ENCODE results near the gene C1orf35. TPM values are rescaled to one million over a fixed set of nuclear protein-coding genes. Genes with fewer than 3 reads are reported as not detected.
A peak's percentile ranks its signal among the peaks of the same experiment; 100 is the strongest.
"Not testable (repeated sequence)": the region's sequence is repeated elsewhere in the genome, so short reads cannot be mapped to it uniquely, and the experiment has no call there.

C1orf35 gene
- total RNA-seq, 2 donors from 2014 or later, result 18.3 TPM

DNA sequence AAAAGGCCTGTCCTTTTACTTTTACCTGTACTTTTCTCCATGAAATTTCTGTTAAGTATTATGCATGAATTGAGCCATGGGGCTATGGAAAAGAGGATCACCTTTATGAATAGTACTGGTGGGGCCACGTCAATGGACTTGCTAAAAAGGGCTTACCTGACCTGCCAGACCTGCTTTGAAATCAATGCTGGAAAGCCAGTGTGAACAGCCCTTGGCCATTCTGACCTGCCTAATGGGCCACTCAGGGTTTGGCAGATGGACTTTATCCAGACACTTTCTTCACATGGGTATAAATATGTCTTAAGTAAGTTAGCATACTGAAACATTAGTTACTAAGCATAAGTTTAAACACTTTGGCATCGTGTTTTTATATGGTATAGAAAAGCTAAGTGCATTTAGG, 28.6 kb upstream of the C1orf35 start:
- Mint-ChIP-seq H3K27ac (no peak overlapping the region), H3K27me3 (no peaks in the 10 kb centered on the region), H3K4me1 (no peaks in the 10 kb centered on the region), H3K9me3 (no peaks in the 10 kb centered on the region), H3K36me3 (ENCODE audit: low read depth) (no peaks in the 10 kb centered on the region), H3K4me3 (no peak overlapping the region)
- no peak for ATAC-seq (replicated peaks)

DNA sequence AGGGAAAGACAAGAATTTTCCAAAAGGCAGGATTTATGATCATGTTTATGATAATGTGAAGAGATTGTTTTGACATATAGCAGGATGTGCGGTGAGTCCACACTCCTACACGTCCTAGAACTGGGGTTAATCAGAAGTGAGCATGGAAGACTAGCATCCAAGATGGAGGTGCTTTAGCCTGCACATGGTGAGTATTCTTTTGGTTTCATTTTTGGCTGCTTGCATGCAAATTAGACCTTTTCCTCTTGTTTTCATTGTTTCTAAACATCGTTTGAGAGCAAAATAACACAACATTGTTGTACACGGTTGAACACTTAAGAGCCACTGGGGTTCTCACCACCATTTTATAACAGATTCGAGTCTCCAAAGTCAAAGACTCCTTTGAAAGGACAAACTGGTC, 22.1 kb upstream of the C1orf35 start:
- H3K36me3 Mint-ChIP-seq (ENCODE audit: low read depth), result no peaks in the 10 kb centered on the region
- no peak overlapping the region for H3K27ac Mint-ChIP-seq
- no peak overlapping the region for H3K4me3 Mint-ChIP-seq
- H3K4me1 Mint-ChIP-seq, result no peaks in the 10 kb centered on the region
- no peak for ATAC-seq (replicated peaks)
- no peaks in the 10 kb centered on the region for H3K9me3 Mint-ChIP-seq
- no peaks in the 10 kb centered on the region for H3K27me3 Mint-ChIP-seq

DNA sequence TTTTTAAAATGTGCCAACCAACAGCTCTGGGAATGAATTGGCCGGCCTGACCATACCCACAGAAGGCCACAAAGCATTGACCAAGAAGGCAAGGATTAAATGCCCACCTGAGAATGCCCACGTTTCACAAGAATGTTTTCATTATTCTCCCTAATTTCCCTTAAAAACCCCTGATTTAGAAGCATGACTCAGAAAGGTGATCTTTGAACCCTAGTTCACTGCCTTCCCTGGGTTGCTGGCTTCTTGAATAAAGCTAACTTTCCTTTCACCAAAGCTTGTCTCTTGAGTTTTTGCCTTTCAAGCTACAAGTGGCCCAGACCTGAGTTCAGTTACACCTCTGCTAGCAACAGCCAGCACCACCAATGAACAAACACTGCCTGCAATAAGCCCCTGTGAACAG, 20.4 kb upstream of the C1orf35 start:
- no peaks in the 10 kb centered on the region for H3K4me1 Mint-ChIP-seq
- no peak overlapping the region for H3K4me3 Mint-ChIP-seq

DNA sequence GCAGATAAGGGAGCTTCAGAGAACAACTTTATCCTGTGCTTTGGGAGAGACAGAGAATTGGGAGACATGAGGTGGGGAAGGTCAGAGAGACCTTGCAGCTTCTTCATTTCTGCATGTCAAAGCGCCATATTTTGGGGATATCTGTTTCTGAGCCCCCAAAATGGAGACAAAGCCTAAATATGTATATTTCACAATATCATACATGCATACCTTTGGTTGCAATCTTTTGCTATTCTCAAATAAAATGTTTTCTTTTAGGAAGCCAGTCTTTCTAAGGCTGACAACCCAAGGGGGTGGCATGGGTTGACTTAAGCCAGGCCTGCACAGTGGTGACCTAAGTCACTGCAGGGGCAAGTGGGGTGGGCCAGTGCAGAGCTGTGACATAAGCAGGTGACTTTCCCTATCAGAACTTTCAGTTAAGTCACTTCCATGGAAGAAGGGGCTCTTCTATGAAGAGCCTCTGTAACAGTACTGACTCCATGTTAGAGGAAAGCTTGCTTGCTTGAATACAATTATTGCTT, 19.9 kb upstream of the C1orf35 start:
- H3K36me3 Mint-ChIP-seq (ENCODE audit: low read depth), result no peaks in the 10 kb centered on the region
- no peaks in the 10 kb centered on the region for H3K4me1 Mint-ChIP-seq
- H3K9me3 Mint-ChIP-seq, result no peaks in the 10 kb centered on the region
- H3K4me3 Mint-ChIP-seq, result no peak overlapping the region
- no peaks in the 10 kb centered on the region for H3K27me3 Mint-ChIP-seq
- no peak for ATAC-seq (replicated peaks)
- H3K27ac Mint-ChIP-seq, result no peak overlapping the region

More for the DNA sequence above, 20.4 kb upstream of the C1orf35 start:
- H3K36me3 Mint-ChIP-seq (ENCODE audit: low read depth), result no peaks in the 10 kb centered on the region
- no peak overlapping the region for H3K27ac Mint-ChIP-seq
- no peak for ATAC-seq (replicated peaks)
- no peaks in the 10 kb centered on the region for H3K9me3 Mint-ChIP-seq
- no peaks in the 10 kb centered on the region for H3K27me3 Mint-ChIP-seq

DNA sequence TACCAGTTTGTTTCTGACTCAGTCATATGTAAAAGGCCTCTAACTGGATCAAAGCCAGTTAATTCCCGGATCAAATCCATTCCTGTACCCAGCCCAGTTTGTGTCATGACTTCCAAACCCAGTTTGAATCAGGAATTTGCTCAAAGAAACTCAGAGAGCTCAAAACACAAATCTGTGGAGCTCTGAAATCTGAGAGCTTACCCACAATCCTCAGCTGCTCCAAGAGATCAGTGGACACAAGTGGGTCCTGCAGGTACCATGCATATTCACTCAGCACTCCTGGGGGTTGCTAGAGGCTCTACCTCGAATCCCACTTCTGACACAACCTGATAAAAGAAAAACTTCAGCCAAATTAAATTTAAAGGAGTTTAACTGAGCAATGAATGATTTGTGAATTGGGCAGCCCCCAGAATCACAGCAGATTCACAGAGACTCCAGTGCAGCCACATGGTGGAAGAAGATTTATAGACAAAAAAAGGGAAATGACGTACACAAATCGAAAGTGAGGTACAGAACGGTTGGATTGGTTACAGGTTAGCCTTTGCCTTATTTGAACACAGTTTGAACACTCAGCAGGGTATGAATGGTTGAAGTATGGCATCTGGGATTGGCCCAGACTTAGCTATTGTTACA, 17.8 kb upstream of the C1orf35 start:
- ATAC-seq (replicated peaks), result peak; percentile 43
- H3K4me3 Mint-ChIP-seq, result peak overlapping the region; percentile 42
- no peaks in the 10 kb centered on the region for H3K27me3 Mint-ChIP-seq
- no peaks in the 10 kb centered on the region for H3K36me3 Mint-ChIP-seq (ENCODE audit: low read depth)
- H3K9me3 Mint-ChIP-seq, result no peaks in the 10 kb centered on the region
- H3K27ac Mint-ChIP-seq, result peak overlapping the region; percentile 19
- no peaks in the 10 kb centered on the region for H3K4me1 Mint-ChIP-seq

DNA sequence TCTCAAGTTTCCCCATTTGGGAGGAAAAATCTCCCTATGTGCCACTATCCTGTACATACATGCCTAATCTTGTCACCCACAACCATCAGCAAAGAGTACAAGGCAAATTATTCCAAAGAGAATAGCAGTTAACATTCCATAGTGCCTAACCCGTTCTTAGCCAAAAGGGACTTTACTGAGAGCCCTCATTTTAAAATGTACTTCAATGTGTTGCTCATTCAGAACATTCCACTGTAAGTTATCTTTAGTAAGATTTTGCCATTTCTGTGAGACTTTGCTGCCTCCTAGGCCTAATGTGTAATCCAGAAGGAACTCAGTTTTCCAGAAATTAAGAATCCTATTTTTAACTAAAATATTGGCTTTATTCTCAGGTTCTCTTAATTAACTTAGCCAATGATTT, 17.2 kb upstream of the C1orf35 start:
- H3K4me1 Mint-ChIP-seq, result no peaks in the 10 kb centered on the region
- no peaks in the 10 kb centered on the region for H3K36me3 Mint-ChIP-seq (ENCODE audit: low read depth)
- no peaks in the 10 kb centered on the region for H3K27me3 Mint-ChIP-seq
- no peaks in the 10 kb centered on the region for H3K9me3 Mint-ChIP-seq
- no peak for ATAC-seq (replicated peaks)
- peak overlapping the region; percentile 42 for H3K4me3 Mint-ChIP-seq
- H3K27ac Mint-ChIP-seq, result no peak overlapping the region

DNA sequence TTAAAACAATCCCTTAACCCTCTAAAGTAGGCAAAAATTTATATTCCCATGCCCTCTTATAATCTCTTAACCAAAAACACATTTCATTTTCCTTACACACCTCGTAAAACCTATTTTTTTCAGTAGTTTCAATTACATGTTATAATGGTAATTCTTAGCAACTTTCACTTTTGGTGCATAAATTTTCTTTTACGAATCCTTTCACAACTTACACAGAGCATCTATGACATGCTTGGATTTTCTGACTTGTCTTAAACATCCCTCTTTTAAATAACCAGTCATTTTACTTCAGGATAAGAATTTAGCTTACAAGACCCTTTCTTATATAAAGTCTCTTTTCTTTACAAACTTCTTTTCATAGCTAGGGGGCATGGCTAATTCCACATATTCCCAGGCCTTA, 14.9 kb upstream of the C1orf35 start:
- ATAC-seq (replicated peaks), result no peak
- H3K27ac Mint-ChIP-seq, result no peak overlapping the region
- H3K9me3 Mint-ChIP-seq, result no peaks in the 10 kb centered on the region
- H3K4me1 Mint-ChIP-seq, result no peaks in the 10 kb centered on the region
- H3K36me3 Mint-ChIP-seq (ENCODE audit: low read depth), result no peaks in the 10 kb centered on the region
- H3K27me3 Mint-ChIP-seq, result no peaks in the 10 kb centered on the region
- H3K4me3 Mint-ChIP-seq, result no peak overlapping the region

DNA sequence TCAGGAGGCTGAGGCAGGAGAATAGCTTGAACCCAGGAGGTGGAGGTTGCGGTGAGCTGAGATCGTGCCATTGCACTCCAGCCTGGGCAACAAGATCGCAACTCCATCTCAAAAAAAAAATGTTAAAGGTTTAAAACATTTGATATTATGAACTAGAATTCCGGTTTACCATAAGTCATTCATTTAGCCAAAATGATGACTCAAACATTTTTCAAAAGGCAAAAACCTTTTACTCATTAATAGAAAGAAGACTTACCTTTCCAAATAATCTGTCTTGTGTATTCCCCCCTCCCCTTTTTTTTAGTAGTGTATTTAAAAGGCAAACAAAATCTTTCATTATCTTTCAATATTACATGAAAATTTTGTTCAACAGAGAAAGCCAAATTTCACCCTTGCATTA, 14.2 kb upstream of the C1orf35 start:
- no peaks in the 10 kb centered on the region for H3K4me1 Mint-ChIP-seq
- H3K36me3 Mint-ChIP-seq (ENCODE audit: low read depth), result no peaks in the 10 kb centered on the region
- ATAC-seq (replicated peaks), result no peak
- H3K4me3 Mint-ChIP-seq, result no peak overlapping the region
- no peak overlapping the region for H3K27ac Mint-ChIP-seq
- no peaks in the 10 kb centered on the region for H3K9me3 Mint-ChIP-seq
- H3K27me3 Mint-ChIP-seq, result no peaks in the 10 kb centered on the region

DNA sequence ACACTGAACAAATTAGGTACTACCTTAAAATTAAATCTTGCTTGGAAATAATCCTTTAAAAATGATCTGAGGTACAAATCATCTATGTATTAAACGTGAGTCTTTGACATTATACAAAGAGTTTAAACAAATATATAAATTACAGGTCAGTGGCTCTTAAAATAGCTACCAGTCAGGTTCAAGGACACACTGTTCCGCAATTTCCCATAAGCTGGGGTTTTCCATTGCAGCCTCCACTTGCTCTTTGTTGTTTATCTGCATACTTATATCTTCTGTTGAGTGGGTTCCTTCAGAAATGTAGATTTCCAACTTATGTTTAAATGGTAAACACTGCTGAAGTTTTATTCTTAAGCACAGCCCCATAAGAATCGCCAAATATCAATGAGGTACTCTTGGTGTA, 11.7 kb upstream of the C1orf35 start:
- H3K4me1 Mint-ChIP-seq, result peaks cover 3% of the 10 kb centered on the region
- H3K9me3 Mint-ChIP-seq, result no peaks in the 10 kb centered on the region
- H3K4me3 Mint-ChIP-seq, result no peak overlapping the region
- no peak overlapping the region for H3K27ac Mint-ChIP-seq
- ATAC-seq (replicated peaks), result no peak
- no peaks in the 10 kb centered on the region for H3K27me3 Mint-ChIP-seq
- H3K36me3 Mint-ChIP-seq (ENCODE audit: low read depth), result no peaks in the 10 kb centered on the region

DNA sequence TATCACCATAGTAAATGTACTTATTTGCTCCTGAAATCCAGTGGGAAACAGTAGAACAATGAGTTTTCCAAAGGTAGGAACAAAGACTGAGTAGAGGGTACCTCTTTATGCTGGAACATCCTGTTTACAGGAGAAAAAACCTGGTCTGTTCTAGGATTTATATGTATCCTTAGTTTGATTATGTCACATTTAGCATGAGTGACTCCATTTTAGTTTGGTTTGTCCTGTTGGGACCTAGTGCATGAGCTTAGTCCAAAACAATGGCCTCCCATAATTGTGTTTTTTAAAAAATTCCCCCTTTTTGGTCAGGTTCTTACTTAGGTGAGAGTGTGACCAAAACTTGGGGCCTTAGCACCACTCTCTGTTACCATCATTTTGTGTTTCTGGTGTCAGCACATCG, 9.5 kb upstream of the C1orf35 start:
- Mint-ChIP-seq H3K27ac (no peak overlapping the region), H3K27me3 (no peaks in the 10 kb centered on the region), H3K36me3 (ENCODE audit: low read depth) (peaks cover 3% of the 10 kb centered on the region), H3K9me3 (no peaks in the 10 kb centered on the region), H3K4me3 (no peak overlapping the region), H3K4me1 (peaks cover 5% of the 10 kb centered on the region)
- ATAC-seq (replicated peaks), result no peak

DNA sequence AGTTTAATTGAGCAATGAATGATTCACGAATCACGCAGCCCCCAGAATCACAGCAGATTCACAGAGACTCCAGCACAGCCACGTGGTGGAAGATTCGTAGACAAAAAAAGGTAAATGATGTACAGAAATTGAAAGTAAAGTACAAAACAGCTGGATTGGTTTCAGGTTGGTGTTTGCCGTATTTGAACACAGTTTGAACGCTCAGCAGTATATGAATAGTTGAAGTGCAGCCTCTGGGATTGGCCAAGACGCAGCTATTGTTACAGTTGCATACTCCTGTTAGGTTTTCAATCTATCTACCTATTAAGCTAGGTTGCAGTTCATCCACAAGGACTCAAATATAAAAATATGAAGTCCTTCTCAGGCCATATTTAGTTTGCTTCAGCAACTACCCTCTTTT, 9.0 kb upstream of the C1orf35 start:
- Mint-ChIP-seq H3K27me3 (no peaks in the 10 kb centered on the region), H3K4me1 (peaks cover 5% of the 10 kb centered on the region), H3K27ac (no peak overlapping the region), H3K9me3 (no peaks in the 10 kb centered on the region), H3K36me3 (ENCODE audit: low read depth) (peaks cover 7% of the 10 kb centered on the region), H3K4me3 (no peak overlapping the region)
- ATAC-seq (replicated peaks), result no peak

DNA sequence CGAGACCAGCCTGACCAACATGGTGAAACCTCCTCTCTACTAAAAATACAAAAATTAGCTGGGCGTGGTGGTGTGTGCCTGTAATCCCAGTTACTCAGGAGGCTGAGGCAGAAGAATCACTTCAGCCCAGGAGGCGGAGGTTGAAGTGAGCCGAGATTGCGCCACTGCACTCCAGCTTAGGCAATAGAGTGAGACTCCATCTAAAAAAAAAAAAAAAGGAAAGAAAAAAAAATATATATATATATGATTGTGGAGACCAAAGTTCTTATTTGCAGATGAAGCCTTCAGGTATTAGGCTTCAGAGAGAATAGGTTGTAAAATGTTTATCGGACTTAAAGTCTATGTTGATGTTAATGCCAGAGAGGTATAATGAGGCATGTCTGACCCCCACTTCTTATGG, 8.2 kb upstream of the C1orf35 start:
- not testable (repeated sequence) for H3K27ac Mint-ChIP-seq; H3K9me3 Mint-ChIP-seq; H3K4me1 Mint-ChIP-seq; ATAC-seq (replicated peaks); H3K4me3 Mint-ChIP-seq; H3K27me3 Mint-ChIP-seq
- H3K36me3 Mint-ChIP-seq (ENCODE audit: low read depth), result peaks cover 16% of the 10 kb centered on the region

DNA sequence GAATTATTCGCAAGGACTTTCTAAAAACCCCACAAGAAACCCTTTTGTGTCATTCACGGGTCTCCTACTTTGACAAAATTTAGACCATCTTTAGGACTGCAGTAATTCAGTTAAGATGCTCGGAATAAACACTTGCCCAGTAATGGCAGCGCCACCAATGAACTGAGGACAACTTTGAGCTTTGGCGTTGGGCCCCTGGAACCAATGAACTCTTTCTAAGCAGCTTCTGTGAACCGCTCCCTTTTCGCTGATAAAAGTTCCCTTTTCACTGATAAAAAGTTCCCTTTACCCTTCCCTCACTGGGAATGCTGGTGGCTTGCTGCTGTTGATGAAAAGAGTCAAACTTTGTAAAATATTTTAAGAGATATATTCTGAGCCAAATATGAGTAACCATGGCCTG, 7.4 kb upstream of the C1orf35 start:
- Mint-ChIP-seq H3K27me3 (no peaks in the 10 kb centered on the region), H3K27ac (no peak overlapping the region), H3K4me1 (peaks cover 5% of the 10 kb centered on the region), H3K9me3 (no peaks in the 10 kb centered on the region), H3K4me3 (peak overlapping the region; percentile 90), H3K36me3 (ENCODE audit: low read depth) (peaks cover 18% of the 10 kb centered on the region)
- no peak for ATAC-seq (replicated peaks)

DNA sequence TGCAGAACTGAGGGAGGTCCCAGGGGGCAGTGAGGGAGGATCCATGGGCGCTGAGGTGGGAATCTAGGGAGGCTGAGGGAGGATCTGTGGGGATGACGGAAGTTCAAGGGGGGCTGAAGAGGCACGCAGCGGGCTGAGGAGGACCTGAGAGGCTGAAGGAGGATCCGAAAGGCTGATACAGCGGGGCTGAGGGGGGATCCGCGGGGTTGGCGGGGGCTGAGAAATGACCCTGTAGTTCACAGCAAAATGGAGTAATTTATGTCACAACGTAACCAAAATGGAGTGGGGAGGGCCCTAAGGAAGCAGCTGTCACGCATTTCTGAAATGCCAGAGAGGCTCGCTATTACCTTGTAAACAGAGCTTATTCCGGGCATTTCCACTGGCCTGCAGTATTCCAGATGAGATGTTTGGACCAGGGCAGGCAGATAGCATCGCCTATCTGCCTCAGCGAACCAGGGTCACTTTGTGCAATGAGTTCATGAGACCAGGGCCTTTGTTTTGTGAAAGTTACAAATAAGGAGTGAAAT, 6.9 kb upstream of the C1orf35 start:
- no peak for ATAC-seq (replicated peaks)
- Mint-ChIP-seq H3K9me3 (no peaks in the 10 kb centered on the region), H3K4me1 (peaks cover 5% of the 10 kb centered on the region), H3K27ac (peak overlapping the region; percentile 91), H3K27me3 (no peaks in the 10 kb centered on the region), H3K4me3 (peak overlapping the region; percentile 90), H3K36me3 (ENCODE audit: low read depth) (peaks cover 18% of the 10 kb centered on the region)

DNA sequence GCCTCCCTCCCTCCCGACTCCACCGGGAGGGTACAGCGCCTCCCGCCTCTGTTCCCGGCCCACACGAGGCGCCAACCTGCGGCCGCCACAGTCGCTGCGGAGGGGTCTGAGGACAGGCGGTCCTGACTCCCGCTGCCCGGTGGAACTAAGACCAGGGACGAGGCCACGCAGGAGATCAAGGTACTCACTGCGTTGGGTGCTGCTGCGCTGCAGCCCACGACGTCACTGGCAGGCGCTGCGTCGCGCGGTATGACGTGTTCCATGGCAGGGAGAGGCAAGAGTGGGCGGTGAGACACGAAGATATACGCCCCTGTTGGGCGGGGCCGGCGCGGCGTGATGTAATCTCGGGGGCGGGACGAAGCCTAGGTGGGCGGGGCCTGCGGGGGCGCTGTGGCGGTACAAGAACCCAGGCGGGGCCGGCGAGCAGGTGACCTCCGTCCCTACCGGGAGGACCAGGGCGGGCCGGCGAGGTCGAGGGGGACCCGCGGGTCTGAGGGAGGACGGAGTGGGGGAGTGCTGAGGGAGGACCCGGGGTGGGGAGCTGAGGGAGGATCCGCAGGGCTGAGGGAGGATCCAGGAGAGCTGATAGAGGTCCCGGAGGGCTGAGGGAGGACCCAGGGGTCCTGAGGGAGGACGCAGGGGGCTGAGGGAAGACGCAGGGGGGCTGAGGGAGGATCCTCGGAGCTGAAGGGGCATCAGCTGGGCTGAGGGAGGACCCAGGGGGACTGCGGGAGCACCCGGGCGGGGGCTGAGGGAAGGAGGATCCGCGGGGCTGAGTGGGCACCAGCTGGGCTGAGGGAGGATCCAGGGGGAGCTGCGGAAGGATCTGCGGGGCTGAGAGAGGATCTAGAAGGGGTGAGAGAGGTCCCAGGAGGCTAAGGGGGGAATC, 6.2 kb upstream of the C1orf35 start, which contains the start of gene MRPL55:
MRPL55 (minus strand) TSS at position 227 of the 889 bp plus-strand sequence. CDS start 1,039 bp downstream, outside the sequence.
- peak; percentile 97 for ATAC-seq (replicated peaks)
- Mint-ChIP-seq H3K27me3 (no peaks in the 10 kb centered on the region), H3K27ac (peak within 1 kb of the TSS; percentile 91)

More for the DNA sequence above, 6.2 kb upstream of the C1orf35 start, which contains the start of gene MRPL55:
- Mint-ChIP-seq H3K4me3 (peak within 1 kb of the TSS; percentile 90), H3K9me3 (no peaks in the 10 kb centered on the region), H3K4me1 (peaks cover 9% of the 10 kb centered on the region), H3K36me3 (ENCODE audit: low read depth) (peaks cover 18% of the 10 kb centered on the region)

Measured in activated T-helper 17 cell treated with anti-CD3 and anti-CD28 coated beads, Interleukin-2, amount 50 U/mL, for 72 hours (primary cell).